SIG-M5 treated with dmso at 0.1 percent for 504 hours (cell line): ENCODE data around the gene COCH.
"Not testable (repeated sequence)": the region's sequence is repeated elsewhere in the genome, so short reads cannot be mapped to it uniquely, and the experiment has no call there.

Experiments
- DNase-seq: peaks from one replicate; lab custom pipeline; 2025; ENCODE audit not compliant: unreplicated experiment; lab: John Stamatoyannopoulos, UW

COCH gene

DNA sequence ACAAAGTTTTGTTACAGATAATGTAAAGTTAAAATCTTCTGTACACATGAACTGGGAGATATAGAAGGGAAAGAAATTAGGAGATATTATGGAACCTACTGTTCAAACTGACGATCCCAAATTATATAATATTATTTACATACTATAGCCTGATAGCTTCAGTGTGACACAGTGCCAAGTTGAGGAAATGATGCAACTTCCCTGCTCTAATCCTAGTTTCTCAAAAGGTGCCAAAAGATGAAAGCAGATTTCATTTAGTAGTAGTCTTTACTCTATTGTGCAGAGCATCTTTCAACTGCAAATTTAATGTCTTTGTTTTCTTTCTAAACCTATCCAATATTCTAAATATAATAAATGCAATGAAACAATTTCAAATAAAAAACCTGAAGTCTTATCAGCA lies 46.9 kb downstream of the COCH start:
- DNase-seq: no peak

DNA sequence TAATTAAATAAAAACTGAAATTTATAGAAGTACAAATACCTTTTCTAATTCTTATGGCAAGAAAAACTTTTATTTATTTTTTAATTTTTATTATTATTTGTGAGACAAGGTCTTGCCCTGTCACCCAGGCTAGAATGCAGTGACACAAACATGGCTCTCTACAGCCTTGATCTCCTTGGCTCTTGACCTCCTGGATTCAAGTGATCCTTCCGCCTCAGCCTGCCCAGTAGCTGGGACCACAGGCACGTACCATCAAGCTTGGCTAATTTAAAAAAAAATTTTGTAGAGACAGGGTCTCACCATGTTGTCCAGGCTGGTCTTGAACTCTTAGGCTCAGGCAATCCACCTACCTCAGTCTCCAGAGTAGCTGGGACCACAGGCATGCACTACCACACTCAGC lies 47.4 kb downstream of the COCH start:
- no peak for DNase-seq

DNA sequence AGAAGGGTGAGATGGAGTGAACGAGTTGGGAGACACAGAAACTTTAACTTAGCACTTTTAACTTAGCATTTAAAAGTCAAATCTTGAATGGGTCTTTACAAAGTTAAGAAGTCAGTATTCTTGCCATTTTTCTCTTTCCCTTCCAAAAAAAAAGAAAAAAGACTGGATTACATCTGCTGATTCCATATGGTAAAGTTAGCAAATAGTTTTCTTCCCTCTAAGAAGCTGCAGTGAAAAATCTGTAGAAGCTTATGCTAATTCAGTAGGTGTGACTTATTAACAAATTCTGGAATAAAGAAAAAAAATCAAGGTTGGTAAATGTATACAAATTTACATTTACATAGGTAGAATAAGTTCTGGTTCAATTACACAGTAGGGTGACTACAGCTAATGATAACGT lies 50.9 kb downstream of the COCH start:
- DNase-seq: no peak

GRCh38 chr14:30928462-30928861 lies 54.1 kb downstream of the COCH start:
- DNase-seq: no peak

- not testable (repeated sequence) for DNase-seq
Observed at GRCh38 chr14:30933937-30934336, 59.6 kb downstream of the COCH start.

DNA sequence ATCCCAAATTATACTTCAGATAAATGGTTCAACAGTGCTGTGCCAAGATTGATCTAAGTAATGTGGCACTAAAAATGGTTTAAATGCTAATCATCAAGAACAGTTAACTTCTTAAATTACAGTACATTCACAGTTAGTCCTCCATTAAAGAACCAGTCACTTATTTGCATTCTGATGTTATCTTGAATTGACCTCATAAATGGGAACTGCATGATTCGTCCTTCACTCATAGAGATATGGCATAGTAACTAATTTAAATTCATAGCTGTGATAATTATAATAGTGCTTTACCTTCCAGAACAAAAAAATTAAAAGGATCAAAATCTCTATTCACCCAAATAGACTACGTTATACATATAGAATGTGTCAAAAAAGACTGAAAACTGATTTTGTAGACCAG lies 61.1 kb downstream of the COCH start:
- DNase-seq: no peak

DNA sequence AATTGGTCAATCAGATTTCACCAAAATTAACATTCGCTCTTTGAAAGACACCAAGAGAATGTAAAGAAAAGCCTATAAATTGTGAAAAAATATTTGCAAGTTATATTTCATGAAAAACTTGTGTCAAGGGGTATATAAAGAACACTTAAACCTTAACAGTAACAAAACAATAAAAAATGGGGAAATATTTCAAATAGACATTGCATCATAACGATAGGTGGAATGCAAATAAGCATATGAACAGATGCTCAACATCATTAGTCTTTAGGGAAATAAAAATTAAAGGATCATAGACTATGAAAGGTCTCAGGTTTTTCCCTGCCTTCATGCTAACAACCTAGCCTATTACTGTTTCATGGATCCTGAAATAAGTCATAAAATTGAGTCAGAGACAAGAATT lies 64.3 kb downstream of the COCH start:
- DNase-seq: no peak
